Tibial nerve (tissue), 4 donors: ENCODE data around the gene LY6G6C. TPM values are rescaled to one million over a fixed set of nuclear protein-coding genes. Genes with fewer than 3 reads are reported as not detected.

Experiments used
- DNase-seq, 2 donors: peaks; one replicate each; pipeline ENCODE4 v3.0.0-alpha.2; 2019; ENCODE audit warnings: low spot score in 2 of 2
- H3K27ac ChIP-seq, 4 donors: fragments of 200-600 bp; sonication (generic) in 3 of 4; one replicate each; pipeline ENCODE4 v1.5.1; 2017 to 2019; ENCODE audit warnings: mild to moderate bottlenecking in 1 of 4
- H3K27me3 ChIP-seq, 2 donors: fragments of 200-600 bp; sonication (generic) in 1 of 2; one replicate each; pipeline versions ENCODE4 v1.5.1 to v1.6.0; 2017 to 2019
- H3K36me3 ChIP-seq, 3 donors: fragments of 200-600 bp; sonication (generic); one replicate each; pipeline ENCODE4 v1.5.1; 2018 to 2019
- H3K4me1 ChIP-seq, 4 donors: fragments of 200-600 bp; sonication (generic) in 3 of 4; one replicate each; pipeline ENCODE4 v1.5.1; 2017 to 2019
- H3K4me3 ChIP-seq, 4 donors: fragments of 200-600 bp; sonication (generic) in 3 of 4; one replicate each; pipeline ENCODE4 v1.5.1; 2017 to 2019; ENCODE audit warnings: mild to moderate bottlenecking in 1 of 4, moderate library complexity in 1 of 4
- H3K9me3 ChIP-seq, 4 donors: fragments of 200-600 bp; sonication (generic) in 3 of 4; one replicate each; pipeline ENCODE4 v1.5.1; 2017 to 2019
- CTCF ChIP-seq, 5 experiments: fragments of 200-600 bp in 3 of 5; fragments of 450-650 bp in 2 of 5; sonication (generic) in 3 of 5; IDR thresholded peaks; one replicate each; pipeline ENCODE4 v1.5.1; 2016 to 2019; ENCODE audit warnings: antibody characterized with exemption in 5 of 5, mild to moderate bottlenecking in 3 of 5, moderate library complexity in 2 of 5
- EP300 ChIP-seq, 2 donors: sonication (generic); formaldehyde crosslinking; IDR thresholded peaks; one replicate each; pipeline ENCODE4 v1.6.1; 2017; ENCODE audit warnings: antibody characterized with exemption in 2 of 2, mild to moderate bottlenecking in 1 of 2
- POLR2A ChIP-seq, 2 donors: fragments of 450-650 bp; IDR thresholded peaks; one replicate each; pipeline ENCODE4 v1.6.1; 2017; ENCODE audit warnings: antibody characterized with exemption in 2 of 2, mild to moderate bottlenecking in 2 of 2, moderate library complexity in 2 of 2
- WGBS, 2 donors: methylation state at CpG; one replicate each; pipeline ENCODE4 v1.1.5; 2018; 5-methylcytosine and 5-hydroxymethylcytosine counted together
- total RNA-seq, 4 donors: library from RNA; depleted of rRNA; stranded (reverse); fragments of >200 nt; gene quantifications; one replicate each; pipeline ENCODE4 v1.1.0, GENCODE V29; 2016

The LY6G6C gene
- total RNA-seq, 4 donors from 2014 or later, result not detected

DNA sequence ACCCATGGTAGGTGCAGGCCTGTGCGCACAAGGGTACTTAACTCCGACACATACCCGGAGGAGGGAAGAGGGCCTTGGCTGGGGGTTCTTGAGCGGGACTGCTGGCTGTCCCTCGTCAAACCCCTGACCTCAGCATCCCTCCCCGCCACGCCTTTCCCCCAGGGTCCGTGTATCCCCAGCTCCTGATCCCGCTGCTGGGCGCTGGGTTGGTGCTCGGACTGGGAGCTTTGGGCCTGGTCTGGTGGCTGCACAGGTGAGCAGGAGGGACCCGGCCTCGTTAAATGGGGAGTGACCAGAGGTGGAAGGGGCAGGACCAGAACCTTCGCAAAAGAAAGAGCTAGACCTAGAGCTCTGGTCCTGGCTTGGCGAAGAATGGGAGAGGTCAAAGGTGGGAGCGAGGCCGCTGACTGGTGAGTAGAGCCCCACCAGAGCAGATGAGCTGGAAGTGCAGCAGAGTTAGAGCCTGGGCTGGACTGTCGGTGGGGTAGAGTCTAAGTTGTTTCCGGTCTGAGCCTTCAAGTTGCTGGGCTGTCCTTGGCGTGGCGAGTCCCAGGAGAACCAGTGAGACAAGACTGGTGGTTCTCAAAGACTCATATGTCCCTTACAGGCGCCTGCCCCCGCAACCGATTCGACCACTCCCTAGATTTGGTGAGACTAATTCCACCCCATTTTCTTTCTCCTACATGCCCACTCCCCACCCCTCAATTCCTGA, 2.6 kb upstream of the LY6G6C start:
- Histone ChIP-seq H3K4me3 (no peak overlapping the region), H3K27me3 (no peaks in the 10 kb centered on the region), H3K4me1 (peaks cover 0 to 30% (median 16%) of the 10 kb centered on the region in 4 donors), H3K27ac (no peak overlapping the region), H3K36me3 (peaks cover 0 to 31% (median 0%) of the 10 kb centered on the region in 3 donors), H3K9me3 (no peaks in the 10 kb centered on the region)
- no peak for DNase-seq
- TF ChIP-seq EP300 (IDR thresholded peaks at IDR 0.05) (no peak), POLR2A (IDR thresholded peaks at IDR 0.05) (no peak), CTCF (IDR thresholded peaks at IDR 0.05) (no peak)
- 71 to 80% methylated on average over 25 of the region's 25 CpGs for WGBS, 2 donors

- no peaks in the 10 kb centered on the region for H3K27me3 ChIP-seq
- no peak within 1 kb of the TSS for H3K4me3 ChIP-seq
- WGBS, 2 donors, result 64 to 75% methylated on average over 36 to 46 of the region's 46 CpGs
- DNase-seq, result no peak
- no peak for TF ChIP-seq CTCF (IDR thresholded peaks at IDR 0.05)
- no peak for TF ChIP-seq POLR2A (IDR thresholded peaks at IDR 0.05)
- TF ChIP-seq EP300 (IDR thresholded peaks at IDR 0.05), result no peak
- peaks cover 0 to 23% (median 11%) of the 10 kb centered on the region in 4 donors for H3K4me1 ChIP-seq
- H3K36me3 ChIP-seq, result peaks cover 0 to 31% (median 0%) of the 10 kb centered on the region in 3 donors
- H3K9me3 ChIP-seq, result no peaks in the 10 kb centered on the region
- H3K27ac ChIP-seq, result no peak within 1 kb of the TSS
Measured at GRCh38 chr6:31723245-31723979, 1.9 kb upstream of the LY6G6C start, which contains the start of gene MPIG6B. MPIG6B (plus strand) TSS chr6:31723373; CDS start chr6:31723384, 11 bp downstream.

GRCh38 chr6:31722173-31722572, 627 bp upstream of the LY6G6C start:
- no peak for DNase-seq
- Histone ChIP-seq H3K4me1 (peaks cover 0 to 10% (median under 1%) of the 10 kb centered on the region in 4 donors), H3K27ac (no peak overlapping the region), H3K4me3 (no peak overlapping the region), H3K27me3 (no peaks in the 10 kb centered on the region), H3K36me3 (peaks cover 0 to 22% (median 0%) of the 10 kb centered on the region in 3 donors), H3K9me3 (no peaks in the 10 kb centered on the region)
- 82 to 84% methylated on average over 3 of the region's 3 CpGs for WGBS, 2 donors
- TF ChIP-seq CTCF (IDR thresholded peaks at IDR 0.05), result no peak
- TF ChIP-seq POLR2A (IDR thresholded peaks at IDR 0.05), result no peak
- TF ChIP-seq EP300 (IDR thresholded peaks at IDR 0.05), result no peak

- 83 to 86% methylated on average over 5 of the region's 5 CpGs for WGBS, 2 donors
- H3K27ac ChIP-seq, result no peak overlapping the region
- no peaks in the 10 kb centered on the region for H3K27me3 ChIP-seq
- no peak for DNase-seq
- no peaks in the 10 kb centered on the region for H3K4me1 ChIP-seq
- H3K4me3 ChIP-seq, result no peak overlapping the region
- no peaks in the 10 kb centered on the region for H3K9me3 ChIP-seq
- H3K36me3 ChIP-seq, result peaks cover 0 to 3% (median 0%) of the 10 kb centered on the region in 3 donors
- TF ChIP-seq POLR2A (IDR thresholded peaks at IDR 0.05) (no peak), EP300 (IDR thresholded peaks at IDR 0.05) (no peak), CTCF (IDR thresholded peaks at IDR 0.05) (no peak)
Measured at GRCh38 chr6:31720196-31720770, 1.3 kb downstream of the LY6G6C start.
